Measurements from ENCODE around the gene PCDH12.

DNA sequence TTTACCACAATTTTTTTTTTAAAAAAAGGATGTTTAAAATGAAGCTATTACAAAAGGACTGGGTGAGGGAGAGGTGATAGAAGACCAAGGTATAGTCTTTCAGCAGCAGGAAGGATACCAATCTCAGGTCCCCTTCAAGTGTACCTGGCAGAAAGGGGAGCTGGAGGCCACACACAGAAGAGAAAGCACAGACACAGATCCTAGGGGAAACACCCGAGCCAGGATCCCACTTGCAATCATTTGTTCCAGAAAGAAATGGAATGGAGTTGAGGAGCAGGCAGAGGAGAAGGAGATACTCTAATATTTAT is 49.2 kb upstream of the PCDH12 start:
- no peak for TF ChIP-seq POLR2AphosphoS5 (IDR thresholded peaks at IDR 0.05)
- TF ChIP-seq, protein P1, sequence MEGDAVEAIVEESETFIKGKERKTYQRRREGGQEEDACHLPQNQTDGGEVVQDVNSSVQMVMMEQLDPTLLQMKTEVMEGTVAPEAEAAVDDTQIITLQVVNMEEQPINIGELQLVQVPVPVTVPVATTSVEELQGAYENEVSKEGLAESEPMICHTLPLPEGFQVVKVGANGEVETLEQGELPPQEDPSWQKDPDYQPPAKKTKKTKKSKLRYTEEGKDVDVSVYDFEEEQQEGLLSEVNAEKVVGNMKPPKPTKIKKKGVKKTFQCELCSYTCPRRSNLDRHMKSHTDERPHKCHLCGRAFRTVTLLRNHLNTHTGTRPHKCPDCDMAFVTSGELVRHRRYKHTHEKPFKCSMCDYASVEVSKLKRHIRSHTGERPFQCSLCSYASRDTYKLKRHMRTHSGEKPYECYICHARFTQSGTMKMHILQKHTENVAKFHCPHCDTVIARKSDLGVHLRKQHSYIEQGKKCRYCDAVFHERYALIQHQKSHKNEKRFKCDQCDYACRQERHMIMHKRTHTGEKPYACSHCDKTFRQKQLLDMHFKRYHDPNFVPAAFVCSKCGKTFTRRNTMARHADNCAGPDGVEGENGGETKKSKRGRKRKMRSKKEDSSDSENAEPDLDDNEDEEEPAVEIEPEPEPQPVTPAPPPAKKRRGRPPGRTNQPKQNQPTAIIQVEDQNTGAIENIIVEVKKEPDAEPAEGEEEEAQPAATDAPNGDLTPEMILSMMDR (IDR thresholded peaks at IDR 0.05) = no peak
